Ishikawa (cell line): ENCODE measurements around the gene OPCML.

Experiments
- CEBPB ChIP-seq: IDR thresholded peaks from 2 replicates; pipeline ENCODE4 v1.6.1; 2012
- CREB1 ChIP-seq: IDR thresholded peaks from 2 replicates; pipeline ENCODE4 v1.6.1; 2012; ENCODE audit warnings: low read depth
- EGR1 ChIP-seq: IDR thresholded peaks from 2 replicates; pipeline ENCODE4 v1.6.1; 2012
- EP300 ChIP-seq: IDR thresholded peaks from 2 replicates; pipeline ENCODE4 v1.6.1; 2012; ENCODE audit warnings: borderline replicate concordance
- FOXM1 ChIP-seq: IDR thresholded peaks from 2 replicates; pipeline ENCODE4 v1.6.1; 2012; ENCODE audit warnings: low read depth, borderline replicate concordance
- MAX ChIP-seq: IDR thresholded peaks from 2 replicates; pipeline ENCODE4 v1.6.1; 2012
- NFIC ChIP-seq: IDR thresholded peaks from 2 replicates; pipeline ENCODE4 v1.6.1; 2012
- RAD21 ChIP-seq: IDR thresholded peaks from 2 replicates; pipeline ENCODE4 v1.6.1; 2012; ENCODE audit warnings: low read depth
- REST ChIP-seq: IDR thresholded peaks from 2 replicates; pipeline ENCODE4 v1.6.1; 2012; ENCODE audit warnings: low read depth, mild to moderate bottlenecking
- TAF1 ChIP-seq: IDR thresholded peaks from 2 replicates; pipeline ENCODE4 v1.6.1; 2012; ENCODE audit warnings: low read depth, mild to moderate bottlenecking
- TCF12 ChIP-seq: IDR thresholded peaks from 2 replicates; pipeline ENCODE4 v1.6.1; 2012; ENCODE audit warnings: low read depth
- TEAD4 ChIP-seq: IDR thresholded peaks from 2 replicates; pipeline ENCODE4 v1.6.1; 2012
- USF1 ChIP-seq: IDR thresholded peaks from 2 replicates; pipeline ENCODE4 v1.6.1; 2012
- YY1 ChIP-seq: IDR thresholded peaks from 2 replicates; pipeline ENCODE4 v1.6.1; 2012; ENCODE audit warnings: low read depth
- ZBTB7A ChIP-seq: IDR thresholded peaks from 2 replicates; pipeline ENCODE4 v1.6.1; 2012; ENCODE audit warnings: low read depth

Gene OPCML

GRCh38 chr11:132864811-132865576, 667.3 kb downstream of the OPCML start:
- TF ChIP-seq CEBPB (no peak), YY1 (no peak), MAX (no peak), ZBTB7A (no peak), EGR1 (no peak), EP300 (no peak), RAD21 (no peak), REST (no peak), TAF1 (no peak), TEAD4 (no peak), USF1 (no peak), TCF12 (no peak), CREB1 (no peak), FOXM1 (no peak), NFIC (no peak)

- no peak for TF ChIP-seq ZBTB7A
- no peak for TF ChIP-seq YY1
- no peak for TF ChIP-seq TCF12
- no peak for TF ChIP-seq FOXM1
- no peak for TF ChIP-seq TEAD4
- no peak for TF ChIP-seq CEBPB
- no peak for TF ChIP-seq CREB1
Measured at GRCh38 chr11:132862933-132863332, 669.4 kb downstream of the OPCML start.

GRCh38 chr11:132862137-132862536, 670.2 kb downstream of the OPCML start:
- no peak for TF ChIP-seq USF1
- no peak for TF ChIP-seq YY1
- no peak for TF ChIP-seq CEBPB
- TF ChIP-seq TEAD4, result no peak
- no peak for TF ChIP-seq TCF12
- no peak for TF ChIP-seq MAX
- no peak for TF ChIP-seq REST
- no peak for TF ChIP-seq TAF1
- TF ChIP-seq ZBTB7A, result no peak
- TF ChIP-seq RAD21, result no peak
- no peak for TF ChIP-seq EP300
- no peak for TF ChIP-seq CREB1

- TF ChIP-seq CEBPB (no peak), ZBTB7A (no peak), RAD21 (no peak), USF1 (no peak), TAF1 (no peak), EP300 (no peak), MAX (no peak), REST (no peak), FOXM1 (no peak), TEAD4 (no peak), YY1 (no peak), NFIC (no peak), TCF12 (no peak), CREB1 (no peak), EGR1 (no peak)
Measured at GRCh38 chr11:132859306-132859705, 673.0 kb downstream of the OPCML start.
